T-helper 1 cell treated with Interleukin-12 subunit alpha and Interleukin-12 subunit beta and Interleukin-4 antibody, amounts not matched to agents 30 ng/mL and 1 ng/mL, for 36 hours (primary cell): ENCODE data around the gene HSF2. TPM values are rescaled to one million over a fixed set of nuclear protein-coding genes. Genes with fewer than 3 reads are reported as not detected.

Experiments
- intact Hi-C: fragments of 100-400 bp; cut with micrococcal nuclease; formaldehyde crosslinking; loops from one replicate; pipeline ENCODE4 v1.15.1; 2024
- total RNA-seq: library from RNA; stranded (reverse); gene quantifications from 2 replicates; pipeline ENCODE4 v1.2.3, GENCODE V29; 2022

Gene HSF2
- 10.6 and 12.6 TPM in 2 replicates for total RNA-seq

- intact Hi-C loops, result loop anchor here (1.0 to 10.0 kb wide), 8 partner anchors 9 to 1065 kb away; partner anchors contain the start of genes PKIB, SERINC1 and TBC1D32
These were observed at the start of gene HSF2 for GRCh38 chr6:122399348-122400120. Gene HSF2, plus strand, starts transcription at chr6:122399652. Its CDS starts 86 bp downstream, at chr6:122399738.

GRCh38 chr6:122352981-122353664 lies 46.3 kb upstream of the HSF2 start:
- intact Hi-C loops, result no loop called here

- intact Hi-C loops, result no loop called here
These were observed 38.6 kb upstream of the HSF2 start for GRCh38 chr6:122360809-122361208.

GRCh38 chr6:122361314-122361979 lies 38.0 kb upstream of the HSF2 start:
- intact Hi-C loops, result no loop called here

GRCh38 chr6:122363769-122364483 lies 35.5 kb upstream of the HSF2 start:
- intact Hi-C loops, result no loop called here

- intact Hi-C loops, result no loop called here
These were observed 33.6 kb upstream of the HSF2 start for GRCh38 chr6:122365775-122366403.

GRCh38 chr6:122367171-122367570 lies 32.3 kb upstream of the HSF2 start:
- intact Hi-C loops, result no loop called here

- intact Hi-C loops, result no loop called here
These were observed 29.9 kb upstream of the HSF2 start for GRCh38 chr6:122369536-122369935.

GRCh38 chr6:122372647-122373046 lies 26.8 kb upstream of the HSF2 start:
- intact Hi-C loops, result no loop called here

GRCh38 chr6:122374307-122374706 lies 25.1 kb upstream of the HSF2 start:
- intact Hi-C loops, result no loop called here

GRCh38 chr6:122376246-122376645 lies 23.2 kb upstream of the HSF2 start:
- intact Hi-C loops, result no loop called here

GRCh38 chr6:122381494-122382265 lies 17.8 kb upstream of the HSF2 start:
- intact Hi-C loops, result loop anchor here (1.0 kb wide), 4 partner anchors 18 to 149 kb away; partner anchors contain the start of genes HSF2 and SERINC1

GRCh38 chr6:122385857-122386612 lies 13.4 kb upstream of the HSF2 start:
- intact Hi-C loops, result no loop called here

- intact Hi-C loops, result no loop called here
These were observed 10.5 kb upstream of the HSF2 start for GRCh38 chr6:122388945-122389344.

- intact Hi-C loops, result loop anchor here (10.0 kb wide), 2 partner anchors 365 to 445 kb away; no protein-coding TSS in a partner anchor
These were observed 9.6 kb upstream of the HSF2 start for GRCh38 chr6:122389704-122390372.

- intact Hi-C loops, result loop anchor here (10.0 kb wide), 2 partner anchors 362 to 442 kb away; no protein-coding TSS in a partner anchor
These were observed 6.7 kb upstream of the HSF2 start for GRCh38 chr6:122392564-122393350.

GRCh38 chr6:122393351-122393896 lies 6.0 kb upstream of the HSF2 start:
- intact Hi-C loops, result loop anchor here (10.0 kb wide), 2 partner anchors 361 to 441 kb away; no protein-coding TSS in a partner anchor
